GM12875 (cell line): ENCODE measurements around the gene WDR1.

Source experiments
- H3K4me3 ChIP-seq: one replicate; pipeline ENCODE4 v1.5.1; 2011; ENCODE audit warnings: low read depth, low read length, control low read depth
- TF ChIP-seq, protein P1 (sequence below): IDR thresholded peaks from 2 replicates; pipeline ENCODE4 v1.5.1; 2011; ENCODE audit warnings: low read depth, mild to moderate bottlenecking, control low read depth, inconsistent platforms, low read length, moderate library complexity, borderline replicate concordance; ENCODE audit not compliant: insufficient read depth

Gene WDR1

DNA sequence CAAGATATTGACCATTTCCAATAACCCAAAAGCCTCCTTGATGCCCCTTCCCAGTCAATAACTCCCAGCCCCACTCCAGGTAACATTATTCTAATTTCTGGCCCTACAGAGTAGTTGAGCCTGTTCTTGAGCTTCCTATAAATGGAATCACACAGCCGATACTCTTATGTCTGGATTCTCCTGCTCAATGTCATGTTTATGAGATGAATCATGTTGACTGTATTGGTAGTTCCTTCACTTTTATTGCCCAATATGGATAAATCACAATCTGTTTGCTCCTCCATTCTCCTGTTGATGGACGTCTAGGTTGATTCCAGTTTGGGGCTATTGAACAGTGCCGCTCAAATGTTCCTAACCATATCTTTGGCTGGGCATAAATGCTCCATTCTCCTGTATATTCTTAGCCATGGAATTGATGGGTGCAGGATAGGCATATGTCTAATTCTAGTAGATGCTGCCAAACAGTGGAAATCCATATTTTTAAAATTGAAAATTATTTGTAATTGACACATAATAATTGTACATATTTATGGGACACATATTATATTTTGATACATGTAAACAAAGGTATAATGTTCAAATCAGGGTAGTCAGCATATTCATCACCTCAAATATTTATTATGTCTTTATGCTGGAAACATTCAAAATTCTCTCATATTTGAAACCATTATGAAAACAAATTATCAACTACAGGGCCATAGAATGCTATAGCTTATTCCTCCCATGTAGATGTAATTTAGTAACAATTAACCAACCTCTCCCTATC lies 54.8 kb downstream of the WDR1 start:
- no peak overlapping the region for H3K4me3 ChIP-seq
- TF ChIP-seq, protein P1, sequence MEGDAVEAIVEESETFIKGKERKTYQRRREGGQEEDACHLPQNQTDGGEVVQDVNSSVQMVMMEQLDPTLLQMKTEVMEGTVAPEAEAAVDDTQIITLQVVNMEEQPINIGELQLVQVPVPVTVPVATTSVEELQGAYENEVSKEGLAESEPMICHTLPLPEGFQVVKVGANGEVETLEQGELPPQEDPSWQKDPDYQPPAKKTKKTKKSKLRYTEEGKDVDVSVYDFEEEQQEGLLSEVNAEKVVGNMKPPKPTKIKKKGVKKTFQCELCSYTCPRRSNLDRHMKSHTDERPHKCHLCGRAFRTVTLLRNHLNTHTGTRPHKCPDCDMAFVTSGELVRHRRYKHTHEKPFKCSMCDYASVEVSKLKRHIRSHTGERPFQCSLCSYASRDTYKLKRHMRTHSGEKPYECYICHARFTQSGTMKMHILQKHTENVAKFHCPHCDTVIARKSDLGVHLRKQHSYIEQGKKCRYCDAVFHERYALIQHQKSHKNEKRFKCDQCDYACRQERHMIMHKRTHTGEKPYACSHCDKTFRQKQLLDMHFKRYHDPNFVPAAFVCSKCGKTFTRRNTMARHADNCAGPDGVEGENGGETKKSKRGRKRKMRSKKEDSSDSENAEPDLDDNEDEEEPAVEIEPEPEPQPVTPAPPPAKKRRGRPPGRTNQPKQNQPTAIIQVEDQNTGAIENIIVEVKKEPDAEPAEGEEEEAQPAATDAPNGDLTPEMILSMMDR: no peak

DNA sequence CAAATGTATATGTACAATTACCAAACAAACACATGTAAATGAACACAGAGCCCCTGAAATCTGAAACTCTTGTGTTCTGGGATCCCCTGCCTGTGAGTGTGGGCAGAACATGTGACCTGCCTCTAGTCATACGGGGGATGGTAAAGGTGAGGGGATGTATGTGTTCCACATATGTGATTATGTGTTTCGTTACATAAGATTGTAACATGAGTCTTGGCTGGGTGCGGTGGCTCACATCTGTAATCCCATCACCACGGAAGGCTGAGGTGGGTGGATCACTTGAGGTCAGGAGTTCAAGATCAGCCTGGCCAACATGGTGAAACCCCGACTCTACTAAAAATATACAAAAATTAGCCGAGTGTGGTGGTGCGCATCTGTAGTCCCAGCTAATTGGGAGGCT lies 58.2 kb downstream of the WDR1 start:
- TF ChIP-seq, protein P1: no peak
- no peak overlapping the region for H3K4me3 ChIP-seq

DNA sequence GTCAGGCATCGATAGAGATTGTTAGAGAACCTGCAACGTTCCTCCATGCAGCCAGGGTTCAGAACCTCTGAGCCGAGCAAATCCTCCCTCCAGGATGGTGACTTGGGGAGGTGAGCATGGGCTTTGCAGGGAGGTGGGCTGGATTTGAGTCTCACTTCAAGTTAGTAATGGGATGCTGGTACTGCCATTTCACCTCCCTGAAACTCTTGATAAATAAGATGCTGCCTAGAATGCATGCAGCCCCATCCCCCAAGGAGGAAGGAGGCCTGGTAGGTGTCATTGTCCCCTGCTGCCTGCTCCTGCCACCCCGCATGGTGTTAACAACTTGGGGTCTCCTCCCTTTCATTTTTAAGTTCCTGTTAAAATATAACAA lies 59.6 kb downstream of the WDR1 start:
- H3K4me3 ChIP-seq: no peak overlapping the region
- TF ChIP-seq, protein P1: no peak

DNA sequence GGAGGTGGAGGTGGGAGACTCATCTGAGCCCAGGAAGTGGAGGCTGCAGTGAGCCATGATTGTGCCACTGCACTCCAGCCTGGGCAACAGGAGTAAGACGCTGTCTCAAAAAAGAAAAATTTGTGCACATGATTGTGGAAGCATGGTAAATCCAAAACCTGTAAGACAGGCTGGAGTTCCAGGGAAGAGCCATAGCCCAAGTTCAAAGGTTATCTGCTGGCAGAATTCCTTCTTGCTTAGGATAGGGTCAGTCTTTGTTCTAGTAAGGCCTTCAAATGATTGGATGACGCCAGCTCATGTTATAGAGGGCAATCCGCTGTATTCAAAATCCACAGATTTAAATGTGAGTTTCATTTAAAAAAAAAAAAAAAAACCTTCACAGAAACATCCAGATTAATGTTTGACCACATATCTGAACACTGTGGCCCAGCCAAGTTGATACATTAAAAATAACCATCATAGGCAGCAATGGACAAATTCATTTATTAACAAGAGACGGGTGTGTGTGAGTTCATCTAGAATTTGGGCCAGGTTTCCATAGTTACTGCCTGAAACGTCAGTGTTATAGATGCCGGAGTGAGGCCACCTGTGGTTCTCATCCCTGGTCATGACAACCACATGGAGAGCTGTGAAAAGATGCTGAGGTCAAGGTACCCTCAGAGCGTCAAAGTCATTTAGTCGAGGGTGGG lies 60.1 kb downstream of the WDR1 start:
- H3K4me3 ChIP-seq: no peak overlapping the region
- TF ChIP-seq, protein P1: no peak

DNA sequence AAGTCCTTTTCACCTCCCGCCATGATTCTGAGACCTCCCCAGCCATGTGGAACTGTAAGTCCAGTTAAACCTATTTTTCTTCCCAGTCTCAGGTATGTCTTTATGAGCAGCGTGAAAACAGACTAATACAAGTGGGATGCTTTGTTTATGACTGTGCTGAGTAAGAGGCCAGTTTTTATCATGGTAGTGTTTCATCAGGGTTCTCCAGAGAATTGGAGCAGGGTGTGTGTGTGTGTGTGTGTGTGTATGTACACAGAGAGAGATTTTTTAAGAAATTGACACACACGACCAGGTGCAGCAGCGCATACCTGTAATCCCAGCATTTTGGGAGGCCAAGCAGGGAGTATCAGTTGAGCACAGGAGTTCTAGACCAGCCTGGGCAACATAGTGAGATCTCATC lies 60.7 kb downstream of the WDR1 start:
- TF ChIP-seq, protein P1: no peak
- H3K4me3 ChIP-seq: no peak overlapping the region

DNA sequence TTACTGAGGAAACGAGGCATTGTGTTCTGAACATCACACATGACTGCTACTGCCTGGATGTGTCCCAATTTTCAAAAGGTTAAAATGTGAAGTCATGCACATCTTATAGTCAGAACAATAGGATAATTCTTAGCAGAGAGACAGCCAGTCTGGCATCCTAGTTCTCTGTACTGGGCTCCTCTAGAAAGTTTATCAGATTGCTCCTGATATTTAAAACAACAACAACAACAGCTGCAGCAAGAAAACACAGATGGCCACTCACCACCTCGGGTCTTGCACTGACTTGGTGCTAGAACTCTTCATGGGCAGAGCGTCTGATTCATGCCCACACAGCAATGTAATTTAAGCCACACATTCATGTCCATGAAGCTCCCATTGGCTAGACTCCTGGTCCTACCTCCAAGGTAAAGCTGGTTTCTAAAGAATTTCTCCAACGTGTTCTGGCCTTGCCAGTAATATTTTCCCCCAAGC lies 62.0 kb downstream of the WDR1 start:
- H3K4me3 ChIP-seq: no peak overlapping the region
- TF ChIP-seq, protein P1: no peak
